Subcutaneous abdominal adipose tissue (tissue), 5 donors: ENCODE measurements around the gene AKT2.

Experiments
- H3K27ac ChIP-seq: one replicate; pipeline ENCODE4 v1.7.0; 2013; ENCODE audit warnings: low read depth, mild to moderate bottlenecking, inconsistent platforms, low read length, moderate library complexity
- H3K27me3 ChIP-seq, 5 donors: one replicate each; pipeline ENCODE4 v1.7.0; 2013; ENCODE audit warnings: low read length in 5 of 5, inconsistent platforms in 1 of 5; ENCODE audit not compliant: control insufficient read depth in 5 of 5, insufficient read depth in 4 of 5
- H3K36me3 ChIP-seq, 5 donors: one replicate each; pipeline ENCODE4 v1.7.0; 2013; ENCODE audit warnings: low read length in 5 of 5; ENCODE audit not compliant: control insufficient read depth in 5 of 5, insufficient read depth in 5 of 5
- H3K4me1 ChIP-seq, 5 donors: one replicate each; pipeline ENCODE4 v1.7.0; 2013; ENCODE audit warnings: low read length in 5 of 5, mild to moderate bottlenecking in 3 of 5, moderate library complexity in 1 of 5; ENCODE audit not compliant: control insufficient read depth in 5 of 5, insufficient read depth in 5 of 5
- H3K4me3 ChIP-seq, 5 donors: one replicate each; pipeline ENCODE4 v1.7.0; 2013; ENCODE audit warnings: low read length in 5 of 5, low read depth in 1 of 5
- H3K9ac ChIP-seq, 5 donors: one replicate each; pipeline ENCODE4 v1.7.0; 2013; ENCODE audit warnings: low read length in 5 of 5, mild to moderate bottlenecking in 4 of 5, moderate library complexity in 3 of 5
- H3K9me3 ChIP-seq, 5 donors: one replicate each; pipeline ENCODE4 v1.7.0; 2013; ENCODE audit warnings: low read length in 5 of 5; ENCODE audit not compliant: control insufficient read depth in 5 of 5
- donor health status: healthy.
- donor health status: healthy.
- donor health status: healthy.
- donor health status: healthy.
- donor health status: healthy.

The AKT2 gene

DNA sequence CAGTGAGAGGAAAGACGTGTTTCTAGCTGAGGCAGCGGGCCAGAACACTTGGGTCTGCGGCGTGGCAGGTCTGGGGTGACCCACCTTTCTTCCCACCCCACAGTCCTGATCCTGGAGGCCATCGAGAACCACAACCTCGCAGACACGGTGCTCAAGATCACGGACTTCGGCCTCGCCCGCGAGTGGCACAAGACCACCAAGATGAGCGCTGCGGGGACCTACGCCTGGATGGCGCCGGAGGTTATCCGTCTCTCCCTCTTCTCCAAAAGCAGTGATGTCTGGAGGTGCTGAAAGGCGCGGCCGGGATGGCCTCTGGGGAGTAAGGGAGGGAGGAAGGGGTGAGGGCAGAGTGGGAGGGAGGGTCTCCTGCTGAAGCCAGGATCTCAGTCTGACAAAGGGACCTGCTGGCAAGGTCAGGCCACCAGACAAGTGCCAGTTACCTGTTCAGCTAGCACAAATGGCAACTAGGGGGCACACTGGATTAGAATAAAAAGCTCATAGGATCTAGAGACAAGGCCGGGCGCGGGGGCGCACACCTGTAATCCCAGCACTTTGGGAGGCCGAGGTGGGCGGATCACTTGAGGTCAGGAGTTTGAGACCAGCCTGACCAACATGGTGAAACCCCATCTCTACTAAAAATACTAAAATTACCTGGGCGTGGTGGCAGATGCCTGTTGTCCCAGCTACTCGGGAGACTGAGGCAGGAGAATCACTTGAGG, 86.7 kb downstream of the AKT2 start:
- Histone ChIP-seq H3K27ac (no peak overlapping the region), H3K36me3 (peaks cover 0 to 23% (median 9%) of the 10 kb centered on the region in 5 donors), H3K9me3 (no peaks in the 10 kb centered on the region), H3K4me3 (no peak overlapping the region), H3K27me3 (no peaks in the 10 kb centered on the region), H3K4me1 (peaks cover 0 to 8% (median 5%) of the 10 kb centered on the region in 5 donors), H3K9ac (no peak overlapping the region)

- H3K27me3 ChIP-seq = no peaks in the 10 kb centered on the region
- H3K27ac ChIP-seq = no peak overlapping the region
- H3K4me3 ChIP-seq = no peak overlapping the region
- peaks cover 0 to 5% (median 3%) of the 10 kb centered on the region in 5 donors for H3K36me3 ChIP-seq
- no peak overlapping the region for H3K9ac ChIP-seq
- H3K4me1 ChIP-seq = peaks cover 2 to 30% (median 28%) of the 10 kb centered on the region in 5 donors
- H3K9me3 ChIP-seq = no peaks in the 10 kb centered on the region
Observed at GRCh38 chr19:40193587-40193849, 91.6 kb downstream of the AKT2 start.

DNA sequence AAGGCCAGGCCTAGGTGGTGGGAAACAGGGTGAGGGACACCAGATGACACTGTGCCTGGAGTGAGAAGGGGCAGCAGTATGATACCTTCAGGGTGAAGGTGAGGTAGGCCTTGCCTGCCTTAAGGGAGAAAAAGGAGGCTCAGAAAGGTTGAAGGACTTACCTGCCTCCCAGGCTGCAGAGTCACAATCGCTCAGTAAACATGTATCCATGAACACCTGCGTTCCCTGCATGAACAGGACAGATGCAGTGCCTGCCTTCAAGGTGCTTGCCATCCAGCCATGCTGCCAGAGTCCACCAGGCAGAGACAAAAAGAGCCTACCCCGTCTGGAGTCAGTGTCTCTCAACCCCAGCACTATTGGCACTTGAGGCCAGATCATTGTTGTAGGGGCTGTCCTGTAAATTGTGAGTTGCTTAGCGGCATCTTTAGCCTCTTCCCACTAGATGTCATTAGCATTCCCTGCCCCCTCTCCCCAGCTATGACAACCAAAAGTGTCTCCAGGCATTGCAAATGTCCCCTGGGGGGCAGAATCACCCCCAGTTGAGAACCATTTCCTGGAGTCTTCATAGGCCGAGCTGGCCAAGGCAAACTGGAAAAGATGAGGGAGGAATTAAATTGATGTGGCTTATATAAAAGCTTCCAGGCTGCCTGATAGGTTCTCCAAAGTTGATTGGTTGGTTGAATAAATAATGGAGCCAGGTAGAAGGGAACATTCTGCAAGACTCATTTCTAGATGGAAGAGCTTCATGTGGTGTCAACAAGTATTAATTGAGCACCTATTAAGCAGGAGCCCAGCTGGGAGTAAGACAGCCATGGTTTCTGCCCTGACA, 92.2 kb downstream of the AKT2 start:
- Histone ChIP-seq H3K9ac (peak overlapping the region in 2 of 5 donors; percentile 72 to 80), H3K27ac (no peak overlapping the region), H3K36me3 (no peaks in the 10 kb centered on the region), H3K9me3 (no peaks in the 10 kb centered on the region), H3K4me1 (peaks cover 2 to 30% (median 28%) of the 10 kb centered on the region in 5 donors), H3K27me3 (no peaks in the 10 kb centered on the region), H3K4me3 (peak overlapping the region in 3 of 5 donors; percentile 17 to 88 (median 29))

DNA sequence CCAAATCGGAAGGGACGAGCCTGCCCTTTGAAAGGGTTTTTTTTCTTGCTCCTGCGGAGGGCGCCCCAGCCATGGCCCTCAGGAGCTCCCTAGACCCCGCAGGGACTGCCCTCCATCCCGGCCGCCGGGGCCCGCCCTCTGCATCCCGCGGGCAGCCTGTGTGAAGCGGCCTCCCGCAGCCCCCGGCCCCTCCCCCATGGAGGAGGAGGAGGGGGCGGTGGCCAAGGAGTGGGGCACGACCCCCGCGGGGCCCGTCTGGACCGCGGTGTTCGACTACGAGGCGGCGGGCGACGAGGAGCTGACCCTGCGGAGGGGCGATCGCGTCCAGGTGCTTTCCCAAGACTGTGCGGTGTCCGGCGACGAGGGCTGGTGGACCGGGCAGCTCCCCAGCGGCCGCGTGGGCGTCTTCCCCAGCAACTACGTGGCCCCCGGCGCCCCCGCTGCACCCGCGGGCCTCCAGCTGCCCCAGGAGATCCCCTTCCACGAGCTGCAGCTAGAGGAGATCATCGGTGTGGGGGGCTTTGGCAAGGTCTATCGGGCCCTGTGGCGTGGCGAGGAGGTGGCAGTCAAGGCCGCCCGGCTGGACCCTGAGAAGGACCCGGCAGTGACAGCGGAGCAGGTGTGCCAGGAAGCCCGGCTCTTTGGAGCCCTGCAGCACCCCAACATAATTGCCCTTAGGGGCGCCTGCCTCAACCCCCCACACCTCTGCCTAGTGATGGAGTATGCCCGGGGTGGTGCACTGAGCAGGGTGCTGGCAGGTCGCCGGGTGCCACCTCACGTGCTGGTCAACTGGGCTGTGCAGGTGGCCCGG, 93.1 kb downstream of the AKT2 start:
- Histone ChIP-seq H3K36me3 (no peaks in the 10 kb centered on the region), H3K4me1 (peaks cover 2 to 30% (median 28%) of the 10 kb centered on the region in 5 donors), H3K9ac (peak overlapping the region in 3 of 5 donors; percentile 55 to 80 (median 72)), H3K4me3 (peak overlapping the region; percentile 17 to 94 (median 82)), H3K27ac (no peak overlapping the region), H3K27me3 (no peaks in the 10 kb centered on the region), H3K9me3 (no peaks in the 10 kb centered on the region)

GRCh38 chr19:40190891-40191835, 94.0 kb downstream of the AKT2 start, which contains the start of gene MAP3K10:
MAP3K10 (plus strand) TSS chr19:40191426; CDS start chr19:40192032, 606 bp downstream.
- H3K27ac ChIP-seq = peak within 1 kb of the TSS; percentile 89
- H3K9me3 ChIP-seq = no peaks in the 10 kb centered on the region
- H3K4me3 ChIP-seq = peak within 1 kb of the TSS; percentile 78 to 94 (median 88)
- H3K27me3 ChIP-seq = no peaks in the 10 kb centered on the region
- H3K36me3 ChIP-seq = no peaks in the 10 kb centered on the region
- H3K4me1 ChIP-seq = peaks cover 2 to 30% (median 28%) of the 10 kb centered on the region in 5 donors
- peak within 1 kb of the TSS; percentile 68 to 96 (median 94) for H3K9ac ChIP-seq

DNA sequence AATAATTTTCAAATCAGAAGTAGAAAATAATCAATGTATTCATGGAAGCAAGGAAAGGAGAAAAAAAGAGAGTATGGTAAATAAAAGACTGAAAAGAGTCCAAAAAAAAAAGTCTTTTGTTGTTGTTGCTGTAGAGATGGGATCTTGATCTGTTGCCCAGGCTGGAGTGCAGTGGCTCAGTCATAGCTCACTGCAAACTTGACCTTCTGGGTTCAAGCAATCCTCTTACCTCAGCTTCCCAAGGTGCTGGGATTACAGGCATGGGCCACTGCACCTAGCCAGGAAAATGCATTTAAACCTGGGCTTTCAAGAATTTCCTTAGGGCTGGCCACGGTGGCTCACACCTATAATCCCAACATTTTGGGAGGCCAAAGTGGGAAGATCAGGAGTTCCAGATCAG, 100.9 kb downstream of the AKT2 start:
- Histone ChIP-seq H3K27me3 (no peaks in the 10 kb centered on the region), H3K36me3 (no peaks in the 10 kb centered on the region), H3K4me1 (no peaks in the 10 kb centered on the region), H3K27ac (no peak overlapping the region), H3K9me3 (no peaks in the 10 kb centered on the region), H3K4me3 (no peak overlapping the region), H3K9ac (no peak overlapping the region)
